Vagina (tissue), 2 donors: ENCODE data around the gene MBOAT2.

ENCODE experiments used
- POLR2A ChIP-seq, 2 donors: fragments of 450-650 bp; IDR thresholded peaks; one replicate each; pipeline ENCODE4 v1.6.1; 2017; ENCODE audit warnings: antibody characterized with exemption in 2 of 2, mild to moderate bottlenecking in 2 of 2, moderate library complexity in 2 of 2
- POLR2AphosphoS5 ChIP-seq, 2 donors: sonication (generic); formaldehyde crosslinking; IDR thresholded peaks; one replicate each; pipeline ENCODE4 v1.9.0; 2017; ENCODE audit warnings: antibody characterized with exemption in 2 of 2, mild to moderate bottlenecking in 2 of 2, low read depth in 1 of 2; ENCODE audit not compliant: insufficient read depth in 1 of 2
- TF ChIP-seq, protein P1 (sequence below), 3 experiments: fragments of 450-650 bp in 2 of 3; fragments of 200-600 bp in 1 of 3; sonication (generic) in 1 of 3; IDR thresholded peaks; one replicate each; pipeline ENCODE4 v1.5.1; 2017 to 2019; ENCODE audit warnings: antibody characterized with exemption in 3 of 3, mild to moderate bottlenecking in 2 of 3, moderate library complexity in 2 of 3

DNA sequence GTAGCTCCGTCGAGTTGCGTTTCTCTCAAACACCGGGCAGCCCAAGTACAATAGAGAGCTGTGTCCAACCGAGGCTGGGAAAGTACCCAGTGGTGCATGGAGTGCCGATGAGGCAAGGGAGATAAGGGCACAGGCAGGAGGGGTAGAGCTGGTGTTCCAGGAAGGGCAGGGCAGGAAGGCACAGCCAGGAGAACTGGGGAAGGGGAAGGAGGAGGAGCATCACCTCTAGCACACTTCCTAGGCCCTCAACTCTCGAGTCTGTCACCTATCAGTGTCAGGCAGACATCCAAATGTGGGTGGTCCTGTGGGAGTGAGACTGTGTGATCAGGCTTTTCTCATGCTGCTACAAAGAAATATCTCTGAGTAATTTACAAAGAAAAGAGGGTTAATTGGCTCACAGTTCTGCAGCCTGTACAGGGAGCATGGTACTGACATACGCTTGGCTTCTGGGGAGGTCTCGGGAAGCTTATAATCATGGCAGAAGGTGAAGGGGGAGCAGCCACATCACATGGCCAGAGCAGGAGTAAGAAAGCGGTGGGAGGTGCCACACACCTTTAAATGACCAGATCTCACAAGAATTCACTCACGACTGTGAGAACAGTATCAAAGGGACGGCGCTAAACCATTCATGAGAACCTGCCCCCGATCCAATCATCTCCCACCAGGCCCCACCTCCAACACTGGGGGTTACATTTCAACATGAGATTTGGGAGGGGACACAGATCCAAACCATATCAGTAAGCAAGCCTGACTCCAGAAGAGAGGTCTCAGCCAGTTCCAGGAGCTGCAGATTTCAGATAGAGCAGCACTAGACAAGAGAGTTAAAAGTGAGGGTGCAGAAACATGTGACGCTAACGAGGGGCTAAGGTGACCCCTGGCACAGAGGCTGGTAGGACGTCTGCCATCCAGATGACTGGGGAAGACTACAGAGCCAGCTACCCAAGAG is 75.7 kb downstream of the MBOAT2 start:
- no peak for TF ChIP-seq POLR2A (IDR thresholded peaks at IDR 0.05)
- TF ChIP-seq, protein P1, sequence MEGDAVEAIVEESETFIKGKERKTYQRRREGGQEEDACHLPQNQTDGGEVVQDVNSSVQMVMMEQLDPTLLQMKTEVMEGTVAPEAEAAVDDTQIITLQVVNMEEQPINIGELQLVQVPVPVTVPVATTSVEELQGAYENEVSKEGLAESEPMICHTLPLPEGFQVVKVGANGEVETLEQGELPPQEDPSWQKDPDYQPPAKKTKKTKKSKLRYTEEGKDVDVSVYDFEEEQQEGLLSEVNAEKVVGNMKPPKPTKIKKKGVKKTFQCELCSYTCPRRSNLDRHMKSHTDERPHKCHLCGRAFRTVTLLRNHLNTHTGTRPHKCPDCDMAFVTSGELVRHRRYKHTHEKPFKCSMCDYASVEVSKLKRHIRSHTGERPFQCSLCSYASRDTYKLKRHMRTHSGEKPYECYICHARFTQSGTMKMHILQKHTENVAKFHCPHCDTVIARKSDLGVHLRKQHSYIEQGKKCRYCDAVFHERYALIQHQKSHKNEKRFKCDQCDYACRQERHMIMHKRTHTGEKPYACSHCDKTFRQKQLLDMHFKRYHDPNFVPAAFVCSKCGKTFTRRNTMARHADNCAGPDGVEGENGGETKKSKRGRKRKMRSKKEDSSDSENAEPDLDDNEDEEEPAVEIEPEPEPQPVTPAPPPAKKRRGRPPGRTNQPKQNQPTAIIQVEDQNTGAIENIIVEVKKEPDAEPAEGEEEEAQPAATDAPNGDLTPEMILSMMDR (IDR thresholded peaks at IDR 0.05): no peak
- no peak for TF ChIP-seq POLR2AphosphoS5 (IDR thresholded peaks at IDR 0.05; ENCODE audit: insufficient read depth in 1 of 2, low read depth in 1 of 2)
